ENCODE measurements around the gene TNFRSF17.

DNA sequence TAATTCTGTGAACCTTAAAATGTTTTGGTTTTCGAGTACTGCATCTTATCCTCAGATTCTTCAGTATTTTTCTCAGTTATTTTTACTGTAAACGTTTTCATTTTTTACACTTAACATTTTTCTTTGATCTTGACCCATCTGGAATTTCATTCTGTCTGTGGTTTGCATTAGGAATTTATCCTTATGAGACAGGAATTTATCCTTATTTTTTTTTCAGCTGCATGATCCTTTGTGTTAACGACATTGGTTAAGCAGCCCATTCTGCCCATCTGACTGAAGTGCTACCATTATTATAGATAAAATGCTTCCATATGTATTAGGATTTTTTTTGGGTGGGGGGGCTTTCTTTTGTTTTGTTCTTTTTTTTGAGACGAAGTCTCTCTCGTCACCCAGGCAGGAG is 52.5 kb downstream of the TNFRSF17 start:
- TF ChIP-seq, protein P1, sequence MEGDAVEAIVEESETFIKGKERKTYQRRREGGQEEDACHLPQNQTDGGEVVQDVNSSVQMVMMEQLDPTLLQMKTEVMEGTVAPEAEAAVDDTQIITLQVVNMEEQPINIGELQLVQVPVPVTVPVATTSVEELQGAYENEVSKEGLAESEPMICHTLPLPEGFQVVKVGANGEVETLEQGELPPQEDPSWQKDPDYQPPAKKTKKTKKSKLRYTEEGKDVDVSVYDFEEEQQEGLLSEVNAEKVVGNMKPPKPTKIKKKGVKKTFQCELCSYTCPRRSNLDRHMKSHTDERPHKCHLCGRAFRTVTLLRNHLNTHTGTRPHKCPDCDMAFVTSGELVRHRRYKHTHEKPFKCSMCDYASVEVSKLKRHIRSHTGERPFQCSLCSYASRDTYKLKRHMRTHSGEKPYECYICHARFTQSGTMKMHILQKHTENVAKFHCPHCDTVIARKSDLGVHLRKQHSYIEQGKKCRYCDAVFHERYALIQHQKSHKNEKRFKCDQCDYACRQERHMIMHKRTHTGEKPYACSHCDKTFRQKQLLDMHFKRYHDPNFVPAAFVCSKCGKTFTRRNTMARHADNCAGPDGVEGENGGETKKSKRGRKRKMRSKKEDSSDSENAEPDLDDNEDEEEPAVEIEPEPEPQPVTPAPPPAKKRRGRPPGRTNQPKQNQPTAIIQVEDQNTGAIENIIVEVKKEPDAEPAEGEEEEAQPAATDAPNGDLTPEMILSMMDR (IDR thresholded peaks at IDR 0.05; ENCODE audit: borderline replicate concordance, extremely low read depth, low read length, poor library complexity, severe bottlenecking), result no peak
- no peak for TF ChIP-seq EZH2 (IDR thresholded peaks at IDR 0.05; ENCODE audit: borderline replicate concordance, low read depth, low read length, severe bottlenecking)
